SK-N-MC (cell line): ENCODE results near the gene TTI1.

ENCODE experiments used
- EZH2 ChIP-seq: fragments of 200-600 bp; sonication (generic); IDR thresholded peaks from one replicate; pipeline ENCODE4 v1.6.1; 2017; ENCODE audit warnings: antibody characterized with exemption
- POLR2AphosphoS5 ChIP-seq: IDR thresholded peaks from 2 replicates; pipeline ENCODE4 v1.6.1; 2012; ENCODE audit warnings: mild to moderate bottlenecking, low read depth, low read length, borderline replicate concordance

GRCh38 chr20:37980876-37981275, 52.4 kb downstream of the TTI1 start:
- TF ChIP-seq EZH2 (no peak), POLR2AphosphoS5 (no peak)
